ENCODE results near the gene INTS11.

INTS11 gene

DNA sequence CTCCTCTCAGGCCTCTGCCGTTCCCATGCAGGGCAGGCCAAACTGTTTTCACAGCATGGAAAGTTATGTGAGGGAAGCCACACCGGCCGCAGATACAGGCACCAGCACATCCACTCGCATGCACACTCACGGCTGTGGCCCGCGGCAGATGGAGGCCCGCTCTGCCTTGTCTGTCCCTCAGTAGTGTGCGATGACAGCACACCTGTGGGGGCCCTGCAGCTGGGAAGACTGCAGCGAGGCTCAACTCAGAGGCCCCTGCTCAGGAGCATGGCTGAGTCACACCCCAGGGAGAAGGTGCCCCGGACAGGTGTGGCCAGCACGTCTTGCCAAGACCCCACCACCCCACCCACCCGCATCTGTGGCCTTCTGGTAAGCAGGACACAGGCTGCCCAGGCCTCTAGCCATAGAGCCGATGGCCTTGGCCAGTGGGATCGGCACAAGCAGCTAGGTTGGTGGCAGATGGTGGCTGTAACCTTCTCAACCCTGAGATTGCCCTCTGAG, 49.5 kb downstream of the INTS11 start:
- H3K9me2 ChIP-seq (ENCODE audit: low read depth, low read length): no peaks in the 10 kb centered on the region
- no peak overlapping the region for H3K4me3 ChIP-seq (ENCODE audit: low read depth, low read length, poor library complexity, severe bottlenecking)
- no peak overlapping the region for H2AFZ ChIP-seq (ENCODE audit: low read length)
- TF ChIP-seq EZH2 (IDR thresholded peaks at IDR 0.05; ENCODE audit: borderline replicate concordance, low read length): no peak
- TF ChIP-seq, protein P1, sequence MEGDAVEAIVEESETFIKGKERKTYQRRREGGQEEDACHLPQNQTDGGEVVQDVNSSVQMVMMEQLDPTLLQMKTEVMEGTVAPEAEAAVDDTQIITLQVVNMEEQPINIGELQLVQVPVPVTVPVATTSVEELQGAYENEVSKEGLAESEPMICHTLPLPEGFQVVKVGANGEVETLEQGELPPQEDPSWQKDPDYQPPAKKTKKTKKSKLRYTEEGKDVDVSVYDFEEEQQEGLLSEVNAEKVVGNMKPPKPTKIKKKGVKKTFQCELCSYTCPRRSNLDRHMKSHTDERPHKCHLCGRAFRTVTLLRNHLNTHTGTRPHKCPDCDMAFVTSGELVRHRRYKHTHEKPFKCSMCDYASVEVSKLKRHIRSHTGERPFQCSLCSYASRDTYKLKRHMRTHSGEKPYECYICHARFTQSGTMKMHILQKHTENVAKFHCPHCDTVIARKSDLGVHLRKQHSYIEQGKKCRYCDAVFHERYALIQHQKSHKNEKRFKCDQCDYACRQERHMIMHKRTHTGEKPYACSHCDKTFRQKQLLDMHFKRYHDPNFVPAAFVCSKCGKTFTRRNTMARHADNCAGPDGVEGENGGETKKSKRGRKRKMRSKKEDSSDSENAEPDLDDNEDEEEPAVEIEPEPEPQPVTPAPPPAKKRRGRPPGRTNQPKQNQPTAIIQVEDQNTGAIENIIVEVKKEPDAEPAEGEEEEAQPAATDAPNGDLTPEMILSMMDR (IDR thresholded peaks at IDR 0.05; ENCODE audit: low read length): no peak
- peaks cover 28% of the 10 kb centered on the region for H3K4me1 ChIP-seq (ENCODE audit: insufficient read depth, low read length, severe bottlenecking)
- peaks cover 3% of the 10 kb centered on the region; the same call in 1 of the 2 replicates for H3K9me3 ChIP-seq (ENCODE audit: low read length)
- no peak overlapping the region; the same call in 1 of the 2 replicates for H3K4me2 ChIP-seq (ENCODE audit: low read length)
- H3K9ac ChIP-seq (ENCODE audit: low read length): no peak overlapping the region
- no peaks in the 10 kb centered on the region for H3F3A ChIP-seq (ENCODE audit: insufficient read depth, low read length)
- H3K27ac ChIP-seq (ENCODE audit: low read depth, low read length, poor library complexity, severe bottlenecking): no peak overlapping the region
- H3K79me2 ChIP-seq (ENCODE audit: insufficient read depth, low read length): peaks cover 32% of the 10 kb centered on the region
- no peaks in the 10 kb centered on the region for H3K27me3 ChIP-seq (ENCODE audit: insufficient read depth, low read length)
- H4K20me1 ChIP-seq (ENCODE audit: insufficient read depth, low read length): no peaks in the 10 kb centered on the region
- H3K36me3 ChIP-seq (ENCODE audit: insufficient read depth, low read length): peaks cover 14% of the 10 kb centered on the region

DNA sequence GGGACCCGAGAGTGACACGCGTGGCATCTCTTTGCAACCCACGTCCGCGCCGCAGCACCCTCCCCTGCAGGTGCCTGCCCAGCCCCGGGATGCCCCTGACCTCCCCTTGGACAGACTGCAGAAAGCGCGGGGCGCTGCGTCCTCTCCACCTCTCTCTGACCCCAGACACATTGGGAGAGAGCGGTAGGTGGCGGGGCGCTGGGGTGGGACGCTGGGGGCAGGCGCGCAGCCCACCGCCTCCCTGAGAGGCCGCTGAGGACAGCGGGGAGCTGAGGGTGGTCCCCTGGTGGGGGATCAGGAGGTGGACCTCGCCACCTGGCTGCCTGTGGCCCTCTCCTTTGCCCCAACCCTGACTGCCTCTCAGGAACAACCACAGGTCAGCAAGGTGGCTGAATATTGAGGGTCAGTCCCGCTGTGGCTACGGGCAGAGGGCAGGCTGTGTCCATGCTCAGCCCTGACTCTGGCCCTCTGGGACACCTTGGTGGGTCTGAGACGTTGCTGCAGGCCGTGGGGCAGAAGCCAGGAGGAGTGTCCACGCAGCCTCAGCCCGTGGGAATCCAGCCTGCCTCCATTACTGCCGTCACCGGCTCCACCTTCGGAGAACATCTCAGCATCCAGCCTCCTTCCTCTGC, 50.0 kb downstream of the INTS11 start:
- Histone ChIP-seq H3K79me2 (ENCODE audit: insufficient read depth, low read length) (peaks cover 38% of the 10 kb centered on the region), H2AFZ (ENCODE audit: low read length) (no peak overlapping the region), H3K4me3 (ENCODE audit: low read depth, low read length, poor library complexity, severe bottlenecking) (peak overlapping the region; percentile 81), H3K9me3 (ENCODE audit: low read length) (peaks cover 3% of the 10 kb centered on the region; the same call in 1 of the 2 replicates), H3K27ac (ENCODE audit: low read depth, low read length, poor library complexity, severe bottlenecking) (no peak overlapping the region), H3K9me2 (ENCODE audit: low read depth, low read length) (no peaks in the 10 kb centered on the region), H4K20me1 (ENCODE audit: insufficient read depth, low read length) (no peaks in the 10 kb centered on the region), H3K4me1 (ENCODE audit: insufficient read depth, low read length, severe bottlenecking) (peaks cover 28% of the 10 kb centered on the region), H3F3A (ENCODE audit: insufficient read depth, low read length) (no peaks in the 10 kb centered on the region), H3K9ac (ENCODE audit: low read length) (peak overlapping the region; percentile 94), H3K36me3 (ENCODE audit: insufficient read depth, low read length) (peaks cover 14% of the 10 kb centered on the region), H3K4me2 (ENCODE audit: low read length) (peak overlapping the region; percentile 97), H3K27me3 (ENCODE audit: insufficient read depth, low read length) (no peaks in the 10 kb centered on the region)
- no peak for TF ChIP-seq EZH2 (IDR thresholded peaks at IDR 0.05; ENCODE audit: borderline replicate concordance, low read length)
- TF ChIP-seq, protein P1 (IDR thresholded peaks at IDR 0.05; ENCODE audit: low read length): no peak

DNA sequence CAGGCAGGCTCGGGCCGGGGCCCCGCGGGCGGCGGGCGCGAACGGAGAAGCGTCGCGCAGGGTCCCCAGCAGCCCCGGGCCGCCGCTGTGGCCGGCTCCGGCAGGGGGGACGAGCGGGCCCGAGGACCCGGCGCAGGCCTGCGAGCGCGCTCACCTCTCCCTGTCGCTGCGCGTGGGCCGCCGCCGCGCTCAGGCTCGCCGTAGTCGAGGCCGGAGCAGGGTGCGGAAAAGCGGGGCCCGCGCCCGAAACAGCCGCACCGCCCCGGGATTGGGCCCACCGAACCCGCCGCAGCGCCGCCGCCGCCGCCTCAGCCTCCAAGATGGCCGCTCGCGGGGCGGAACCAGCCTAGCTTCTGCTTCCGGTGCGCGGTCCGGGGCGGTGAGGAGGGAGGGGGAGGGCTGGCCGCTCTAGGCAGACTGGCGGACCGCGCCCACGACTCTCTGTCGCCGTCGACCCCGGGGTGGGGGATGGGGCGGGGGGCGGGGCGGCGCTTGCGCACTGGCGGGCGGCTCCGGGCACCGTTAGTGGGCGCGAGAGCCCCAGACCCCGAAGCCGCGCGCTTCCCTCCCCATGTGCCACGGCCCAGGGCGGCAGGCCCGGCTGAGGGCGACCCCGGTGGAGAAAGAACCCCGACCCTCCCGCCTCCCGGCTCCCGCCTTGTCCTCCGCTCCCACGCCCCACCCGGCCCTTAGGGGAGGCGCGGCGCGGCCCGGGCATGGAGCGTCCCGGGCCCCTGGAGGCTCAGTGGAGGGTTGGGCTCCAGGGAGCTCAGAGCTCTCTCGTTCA, 50.8 kb downstream of the INTS11 start, which contains the start of gene UBE2J2:
TSS of gene UBE2J2 (minus strand) at position 343 of the 787 bp plus-strand sequence. CDS start 5,862 bp downstream, outside the sequence.
- H2AFZ ChIP-seq (ENCODE audit: low read length): no peak within 1 kb of the TSS
- peak within 1 kb of the TSS; percentile 81 for H3K4me3 ChIP-seq (ENCODE audit: low read depth, low read length, poor library complexity, severe bottlenecking)
- no peaks in the 10 kb centered on the region for H3F3A ChIP-seq (ENCODE audit: insufficient read depth, low read length)
- H3K79me2 ChIP-seq (ENCODE audit: insufficient read depth, low read length): peaks cover 38% of the 10 kb centered on the region
- H4K20me1 ChIP-seq (ENCODE audit: insufficient read depth, low read length): no peaks in the 10 kb centered on the region
- peak within 1 kb of the TSS; percentile 94 for H3K9ac ChIP-seq (ENCODE audit: low read length)
- no peak for TF ChIP-seq EZH2 (IDR thresholded peaks at IDR 0.05; ENCODE audit: borderline replicate concordance, low read length)
- TF ChIP-seq, protein P1 (IDR thresholded peaks at IDR 0.05; ENCODE audit: low read length): no peak
- no peaks in the 10 kb centered on the region for H3K27me3 ChIP-seq (ENCODE audit: insufficient read depth, low read length)
- H3K27ac ChIP-seq (ENCODE audit: low read depth, low read length, poor library complexity, severe bottlenecking): no peak within 1 kb of the TSS
- peaks cover 3% of the 10 kb centered on the region; the same call in 1 of the 2 replicates for H3K9me3 ChIP-seq (ENCODE audit: low read length)
- peaks cover 17% of the 10 kb centered on the region for H3K36me3 ChIP-seq (ENCODE audit: insufficient read depth, low read length)
- H3K9me2 ChIP-seq (ENCODE audit: low read depth, low read length): no peaks in the 10 kb centered on the region
- H3K4me1 ChIP-seq (ENCODE audit: insufficient read depth, low read length, severe bottlenecking): peaks cover 28% of the 10 kb centered on the region
- peak within 1 kb of the TSS; percentile 99 for H3K4me2 ChIP-seq (ENCODE audit: low read length)

Measured in OCI-LY1 (cell line).